B cell (primary cell): ENCODE results near the gene AP1G1. TPM values are rescaled to one million over a fixed set of nuclear protein-coding genes. Genes with fewer than 3 reads are reported as not detected.

Source experiments
- ATAC-seq: fragments of 200-7000 bp; cut with Tn5 transposase; one replicate; pipeline ENCODE4 v1.10.0; 2021; ENCODE audit warnings: low read depth, mild to moderate bottlenecking, moderate number of reproducible peaks, moderate library complexity
- CTCF ChIA-PET: fragments of 350-600 bp; sonication (Branson Sonifier 250); formaldehyde crosslinking; loops from one replicate; lab custom pipeline; 2021; ENCODE audit warnings: antibody characterized with exemption, inconsistent platforms; lab: Charles Lee
- POLR2A ChIA-PET: fragments of 350-600 bp; sonication (Branson Sonifier 250); formaldehyde crosslinking; loops from one replicate; lab custom pipeline; 2021; ENCODE audit warnings: antibody characterized with exemption; lab: Charles Lee
- DNase-seq: peaks from one replicate; pipeline ENCODE4 v3.0.0; 2013
- H2AFZ ChIP-seq: 2 replicates; pipeline ENCODE4 v1.6.1; 2012; ENCODE audit warnings: mild to moderate bottlenecking, low read depth, low read length; ENCODE audit not compliant: insufficient read depth, poor library complexity, severe bottlenecking
- H3K27ac ChIP-seq, 2 donors: 1 replicate in 1 of 2; 2 replicates in 1 of 2; pipeline ENCODE4 v1.5.1; 2012 to 2013; ENCODE audit warnings: low read length in 2 of 2, mild to moderate bottlenecking in 2 of 2, moderate library complexity in 1 of 2
- H3K27me3 ChIP-seq, 4 experiments: fragments of 200-600 bp in 1 of 4; sonication (generic) in 1 of 4; replicated peaks in 1 of 4; 1 replicate in 2 of 4; 2 replicates in 2 of 4; pipeline versions ENCODE4 v1.6.1 to v1.7.0; 2013 to 2016; ENCODE audit warnings: low read length in 3 of 4, mild to moderate bottlenecking in 2 of 4, mixed read lengths in 1 of 4, moderate library complexity in 1 of 4; ENCODE audit not compliant: insufficient read depth in 4 of 4, control insufficient read depth in 3 of 4; ENCODE audit errors: control extremely low read depth in 1 of 4
- H3K36me3 ChIP-seq, 2 experiments: replicated peaks in 1 of 2; 1 replicate in 1 of 2; 2 replicates in 1 of 2; pipeline versions ENCODE4 v1.6.1 to v1.7.1; 2013; ENCODE audit warnings: low read length in 1 of 2; ENCODE audit not compliant: insufficient read depth in 2 of 2, control insufficient read depth in 1 of 2; ENCODE audit errors: control extremely low read depth in 1 of 2, extremely low read depth in 1 of 2
- H3K4me1 ChIP-seq, 2 donors: fragments of 200-600 bp in 1 of 2; sonication (generic) in 1 of 2; 1 replicate in 1 of 2; 2 replicates in 1 of 2; pipeline versions ENCODE4 v1.5.1 to v1.6.1; 2013 to 2017; ENCODE audit warnings: low read length in 2 of 2; ENCODE audit not compliant: control insufficient read depth in 2 of 2, insufficient read depth in 2 of 2
- H3K4me2 ChIP-seq: replicated peaks from 2 replicates; pipeline ENCODE3; 2012; ENCODE audit warnings: mild to moderate bottlenecking, low read depth, low read length; ENCODE audit not compliant: poor library complexity, severe bottlenecking
- H3K4me3 ChIP-seq, 5 experiments: fragments of 200-600 bp in 1 of 5; sonication (generic) in 1 of 5; 1 replicate in 3 of 5; 2 replicates in 2 of 5; pipeline versions ENCODE4 v1.5.1 to v1.7.0; 2011 to 2016; ENCODE audit warnings: low read length in 4 of 5, mild to moderate bottlenecking in 4 of 5, low read depth in 2 of 5, control low read depth in 1 of 5, moderate library complexity in 1 of 5; ENCODE audit not compliant: insufficient read depth in 1 of 5; ENCODE audit errors: control extremely low read depth in 1 of 5, extremely low read depth in 1 of 5
- H3K79me2 ChIP-seq: fragments of 200-600 bp; sonication (generic); one replicate; pipeline ENCODE4 v1.6.0; 2016; ENCODE audit warnings: low read length; ENCODE audit not compliant: control insufficient read depth, insufficient read depth
- H3K9ac ChIP-seq: fragments of 200-600 bp; sonication (generic); 2 replicates; pipeline ENCODE4 v1.6.1; 2017; ENCODE audit warnings: mild to moderate bottlenecking, low read length, moderate library complexity
- H3K9me3 ChIP-seq, 3 donors: one replicate each; pipeline versions ENCODE4 v1.6.1 to v1.7.1; 2013; ENCODE audit warnings: low read length in 2 of 3; ENCODE audit not compliant: control insufficient read depth in 2 of 3, insufficient read depth in 1 of 3; ENCODE audit errors: control extremely low read depth in 1 of 3
- H4K20me1 ChIP-seq: 2 replicates; pipeline ENCODE4 v1.6.0; 2012; ENCODE audit warnings: mild to moderate bottlenecking, low read length; ENCODE audit not compliant: insufficient read depth, control insufficient read depth, poor library complexity, severe bottlenecking
- H3K27ac Mint-ChIP-seq: one replicate; pipeline ENCODE4 v1.8.0; 2021; ENCODE audit warnings: mixed read lengths
- H3K27me3 Mint-ChIP-seq: one replicate; pipeline ENCODE4 v1.8.0; 2021; ENCODE audit warnings: mixed read lengths
- H3K4me1 Mint-ChIP-seq: one replicate; pipeline ENCODE4 v1.8.0; 2021; ENCODE audit warnings: mixed read lengths
- H3K4me3 Mint-ChIP-seq: one replicate; pipeline ENCODE4 v1.8.0; 2021; ENCODE audit warnings: mixed read lengths
- H3K9me3 Mint-ChIP-seq: one replicate; pipeline ENCODE4 v1.8.0; 2022; ENCODE audit warnings: mixed read lengths; ENCODE audit not compliant: insufficient read depth
- CTCF ChIP-seq: fragments of 200-600 bp; IDR thresholded peaks from one replicate; pipeline ENCODE4 v1.8.0; 2022; ENCODE audit warnings: antibody characterized with exemption, mild to moderate bottlenecking
- EZH2 ChIP-seq: IDR thresholded peaks from 2 replicates; pipeline ENCODE4 v1.6.1; 2012; ENCODE audit warnings: borderline replicate concordance, low read depth, mild to moderate bottlenecking, moderate library complexity, low read length; ENCODE audit not compliant: insufficient read depth, poor library complexity, severe bottlenecking
- WGBS: methylation state at CpG from one replicate; pipeline ENCODE4 v1.1.5; 2013; ENCODE audit warnings: missing lambda C conversion rate; ENCODE audit not compliant: insufficient coverage; 5-methylcytosine and 5-hydroxymethylcytosine counted together
- intact Hi-C: fragments of 100-400 bp; cut with micrococcal nuclease; formaldehyde crosslinking; loops from one replicate; pipeline ENCODE4 v1.10.0; 2022
- polyA plus RNA-seq: library from polyadenylated mRNA; depleted of rRNA; stranded (reverse); fragments of >200 nt; gene quantifications from 2 replicates; pipeline ENCODE4 v1.2.3, GENCODE V29; 2012
- total RNA-seq, 2 donors: library from RNA; stranded (reverse); fragments of 120-200 nt in 1 of 2; gene quantifications; 1 replicate in 1 of 2; 2 replicates in 1 of 2; pipeline versions ENCODE4 v1.2.3 to v1.2.4, GENCODE V29; 2013 to 2022

Gene AP1G1
- total and polyA plus RNA-seq, 2 donors (not counting 1 experiment from before 2014, with no cell fraction given) = 43.8 to 142 TPM

DNA sequence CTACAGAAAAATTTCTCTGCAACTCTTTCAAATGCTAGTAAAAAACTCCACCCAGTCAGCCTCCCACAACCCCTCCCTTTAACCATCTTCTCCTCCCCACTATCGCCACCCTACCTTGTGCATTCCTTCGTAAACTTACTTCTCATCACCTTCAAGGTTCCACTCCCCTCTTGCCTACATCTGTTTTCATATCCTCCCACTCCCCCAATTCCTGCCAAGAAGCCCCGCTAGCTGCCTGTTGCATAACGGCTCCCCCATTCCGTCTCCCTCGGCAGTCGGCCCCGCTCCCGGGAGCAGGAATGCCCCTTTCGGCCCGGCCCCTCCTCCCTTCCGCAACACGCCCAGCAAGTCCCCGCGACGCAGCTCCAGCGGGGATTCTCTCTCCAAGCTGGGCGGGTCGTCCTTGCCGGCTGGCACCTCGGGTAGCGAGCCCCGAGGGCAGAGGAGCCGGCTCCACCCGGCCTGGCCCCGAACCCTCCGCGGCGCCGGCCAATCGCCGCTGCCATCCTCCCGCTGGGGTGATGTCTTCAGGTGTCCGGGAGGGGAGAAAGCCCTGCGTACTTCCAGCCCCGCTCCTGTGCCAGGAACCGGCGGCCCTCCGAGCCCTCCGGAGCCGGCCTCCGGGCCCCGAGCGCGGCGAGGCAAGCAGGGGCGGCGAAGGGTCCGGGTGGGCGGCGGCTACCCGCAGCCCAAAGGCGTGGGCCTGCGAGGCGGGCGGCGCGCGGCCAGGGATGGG is 85.7 kb downstream of the AP1G1 start:
- Histone ChIP-seq H3K36me3 (no peaks in the 10 kb centered on the region), H3K9me3 (peaks cover 0 to 3% (median 0%) of the 10 kb centered on the region in 3 donors), H3K4me3 (peak overlapping the region; percentile 42 to 80 (median 74)), H3K27ac (peak overlapping the region; percentile 39 to 85), H3K9ac (peak overlapping the region; percentile 80), H3K27me3 (no peaks in the 10 kb centered on the region), H3K4me1 (peaks cover 39 to 41% of the 10 kb centered on the region in 2 donors), H2AFZ (peak overlapping the region; percentile 79), H3K79me2 (peaks cover 34% of the 10 kb centered on the region), H4K20me1 (peaks cover 25% of the 10 kb centered on the region), H3K4me2 (peak overlapping the region; percentile 91)
- ATAC-seq = peak; percentile 9
- DNase-seq = peak; percentile 70
- H3K4me1 Mint-ChIP-seq = peaks cover 42% of the 10 kb centered on the region
- CTCF ChIA-PET = interaction anchor here (0.8 kb wide), 1 partner anchor 22 kb away, joined by 3 read pairs; no protein-coding TSS in a partner anchor
- POLR2A ChIA-PET = interaction anchor here (0.6 kb wide), 1 partner anchor 41 kb away, joined by 4 read pairs; no protein-coding TSS in a partner anchor
- TF ChIP-seq CTCF (no peak), EZH2 (no peak)
- peak overlapping the region; percentile 99 for H3K4me3 Mint-ChIP-seq
- intact Hi-C loops = loop anchor here (1.0 to 10.0 kb wide), 5 partner anchors 86 to 921 kb away; partner anchors contain the start of genes CMTR2, DHODH and VAC14
- under 1% methylated on average over 59 of the region's 59 CpGs for WGBS
- H3K27me3 Mint-ChIP-seq = no peaks in the 10 kb centered on the region
- H3K9me3 Mint-ChIP-seq = no peaks in the 10 kb centered on the region
- H3K27ac Mint-ChIP-seq = peak overlapping the region; percentile 95
